Right lobe of liver (tissue), 6 donors: ENCODE results near the gene SP5. TPM values are rescaled to one million over a fixed set of nuclear protein-coding genes. Genes with fewer than 3 reads are reported as not detected.
A peak's percentile ranks its signal among the peaks of the same experiment; 100 is the strongest.
"Not testable (repeated sequence)": the region's sequence is repeated elsewhere in the genome, so short reads cannot be mapped to it uniquely, and the experiment has no call there.

Experiments used
- ATAC-seq, 4 donors: fragments of 200-7000 bp; cut with Tn5 transposase; one replicate each; pipeline ENCODE4 v1.9.1; 2020; ENCODE audit warnings: mild to moderate bottlenecking in 4 of 4, moderate library complexity in 4 of 4
- DNase-seq, 3 donors: peaks; one replicate each; pipeline ENCODE4 v3.0.0-alpha.2; 2020
- H3K27ac ChIP-seq, 3 donors: fragments of 200-600 bp; one replicate each; pipeline ENCODE4 v1.8.0; 2022
- H3K27me3 ChIP-seq, 2 donors: fragments of 200-600 bp; one replicate each; pipeline ENCODE4 v1.8.0; 2022
- H3K36me3 ChIP-seq, 4 donors: fragments of 200-600 bp; sonication (generic) in 1 of 4; one replicate each; pipeline versions ENCODE4 v1.5.1 to v1.8.0; 2017 to 2022; ENCODE audit warnings: control low read depth in 1 of 4
- H3K4me1 ChIP-seq, 4 donors: fragments of 200-600 bp; sonication (generic) in 1 of 4; one replicate each; pipeline versions ENCODE4 v1.5.1 to v1.8.0; 2017 to 2022; ENCODE audit warnings: control low read depth in 1 of 4
- H3K4me3 ChIP-seq, 3 donors: fragments of 200-600 bp; one replicate each; pipeline ENCODE4 v1.8.0; 2022
- H3K9me3 ChIP-seq, 4 donors: fragments of 200-600 bp; sonication (generic) in 1 of 4; one replicate each; pipeline versions ENCODE4 v1.5.1 to v1.8.0; 2017 to 2022; ENCODE audit warnings: control low read depth in 1 of 4
- CTCF ChIP-seq, 4 donors: fragments of 200-600 bp in 3 of 4; fragments of 450-650 bp in 1 of 4; IDR thresholded peaks; one replicate each; pipeline versions ENCODE4 v1.5.1 to v1.8.0; 2016 to 2022; ENCODE audit warnings: antibody characterized with exemption in 4 of 4, mild to moderate bottlenecking in 2 of 4
- POLR2A ChIP-seq: fragments of 450-650 bp; IDR thresholded peaks from one replicate; pipeline ENCODE4 v1.6.1; 2017; ENCODE audit warnings: antibody characterized with exemption, mild to moderate bottlenecking
- WGBS: methylation state at CpG from one replicate; pipeline ENCODE4 v1.1.6; 2018; ENCODE audit warnings: low coverage, low lambda C conversion rate; ENCODE audit not compliant: insufficient coverage; ENCODE audit errors: missing lambda C conversion rate; 5-methylcytosine and 5-hydroxymethylcytosine counted together
- intact Hi-C, 2 donors: fragments of 100-400 bp; cut with DNase I; formaldehyde crosslinking; loops; one replicate each; pipeline versions ENCODE4 v1.11.2 to v1.14.1; 2022
- total RNA-seq, 6 experiments: library from RNA; depleted of rRNA in 2 of 6; stranded (reverse); fragments of >200 nt in 2 of 6; fragmentation: NEBNext Ultra II Directional in 3 of 6; extraction: Animal tissue kit (Norgen Biotek cat#: 25700) in 3 of 6; gene quantifications; one replicate each; pipeline versions ENCODE4 v1.1.0 to v1.2.4, GENCODE V29; 2016 to 2023
- donor health status: DM: no; HTN: yes; CAD: no.
- donor health status: DM: no; HTN: no; CAD: no.
- donor health status: DM: no; HTN: no; CAD: no.
- donor health status: DM: no; HTN: yes; CAD: no.
- donor health status: DM: no; HTN: yes; CAD: no.

Gene SP5
- total RNA-seq, 6 experiments from 2014 or later, result 1.4 to 16.0 (median 1.9) TPM

GRCh38 chr2:170671079-170671478 is 44.1 kb upstream of the SP5 start:
- intact Hi-C loops, result no loop called here
- 79% methylated on average over 9 of the region's 9 CpGs for WGBS
- H3K4me1 ChIP-seq, result no peaks in the 10 kb centered on the region
- H3K4me3 ChIP-seq, result no peak overlapping the region
- H3K27ac ChIP-seq, result no peak overlapping the region
- TF ChIP-seq POLR2A (no peak), CTCF (IDR thresholded peaks at IDR 0.05) (no peak)
- ATAC-seq, result no peak
- H3K9me3 ChIP-seq, result no peaks in the 10 kb centered on the region
- DNase-seq, result no peak
- no peaks in the 10 kb centered on the region for H3K36me3 ChIP-seq
- H3K27me3 ChIP-seq, result no peaks in the 10 kb centered on the region

DNA sequence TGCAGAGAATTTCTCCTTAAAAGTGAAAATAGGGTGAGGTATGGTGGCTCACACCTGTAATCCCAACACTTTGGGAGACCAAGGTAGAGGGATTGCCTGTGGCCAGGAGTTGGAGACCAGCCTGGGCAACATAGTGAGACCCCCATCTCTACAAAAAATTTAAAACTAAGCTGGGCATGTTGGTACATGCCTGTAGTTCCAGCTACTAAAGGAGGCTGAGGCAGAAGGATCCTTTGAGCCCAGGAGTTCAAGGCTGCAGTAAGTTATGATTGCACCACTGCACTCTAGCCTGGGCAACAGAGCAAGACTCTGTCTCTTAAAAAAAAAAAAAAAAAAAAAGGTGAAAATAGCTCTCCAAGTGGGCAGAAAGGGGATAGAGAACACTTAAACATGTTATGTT is 40.9 kb upstream of the SP5 start:
- ATAC-seq, H3K36me3 ChIP-seq, H3K9me3 ChIP-seq, H3K27me3 ChIP-seq, DNase-seq, H3K4me1 ChIP-seq, H3K27ac ChIP-seq, intact Hi-C loops, H3K4me3 ChIP-seq: not testable (repeated sequence)

- intact Hi-C loops, result no loop called here
Observed at GRCh38 chr2:170675701-170676100, 39.4 kb upstream of the SP5 start.

DNA sequence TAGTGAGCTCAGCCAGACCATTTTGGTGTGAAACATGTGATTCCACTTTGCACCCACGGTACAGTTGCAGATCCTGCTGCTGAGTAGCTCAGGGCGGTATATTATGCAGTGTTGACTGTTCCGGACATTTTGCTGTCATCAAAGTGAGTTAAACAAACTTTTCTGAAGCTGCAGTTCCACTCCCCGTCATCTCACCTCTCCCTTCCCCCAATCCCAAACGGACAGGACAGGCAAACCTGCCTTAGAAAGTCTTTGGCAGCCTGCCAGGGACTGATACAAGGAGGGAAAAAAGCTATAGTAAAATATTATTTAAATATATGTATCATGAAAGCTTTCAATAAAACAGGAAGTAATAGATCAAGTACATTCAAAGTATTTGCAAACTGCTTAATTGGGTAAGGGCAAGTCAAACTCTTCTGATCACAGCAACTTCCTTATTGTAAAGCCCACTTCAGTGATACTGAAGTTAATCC is 35.5 kb upstream of the SP5 start:
- TF ChIP-seq POLR2A (no peak), CTCF (IDR thresholded peaks at IDR 0.05) (no peak)
- DNase-seq (no peak), ATAC-seq (peak in 3 of 4 donors; percentile 33 to 72 (median 67))
- no peak overlapping the region for H3K4me3 ChIP-seq
- no peak overlapping the region for H3K27ac ChIP-seq
- WGBS, result 29% methylated on average over 5 of the region's 5 CpGs
- H3K27me3 ChIP-seq, result no peaks in the 10 kb centered on the region
- no peaks in the 10 kb centered on the region for H3K36me3 ChIP-seq
- intact Hi-C loops, result no loop called here
- H3K4me1 ChIP-seq, result no peaks in the 10 kb centered on the region
- H3K9me3 ChIP-seq, result no peaks in the 10 kb centered on the region

More at GRCh38 chr2:170675701-170676100, 39.4 kb upstream of the SP5 start:
- H3K4me1 ChIP-seq, result no peaks in the 10 kb centered on the region
- no peak for TF ChIP-seq POLR2A
- TF ChIP-seq CTCF (IDR thresholded peaks at IDR 0.05), result no peak
- no peaks in the 10 kb centered on the region for H3K36me3 ChIP-seq
- no peaks in the 10 kb centered on the region for H3K27me3 ChIP-seq
- WGBS, result 83% methylated on average over 6 of the region's 6 CpGs
- H3K27ac ChIP-seq, result no peak overlapping the region
- no peak overlapping the region for H3K4me3 ChIP-seq
- H3K9me3 ChIP-seq, result no peaks in the 10 kb centered on the region
- DNase-seq (no peak), ATAC-seq (no peak)

DNA sequence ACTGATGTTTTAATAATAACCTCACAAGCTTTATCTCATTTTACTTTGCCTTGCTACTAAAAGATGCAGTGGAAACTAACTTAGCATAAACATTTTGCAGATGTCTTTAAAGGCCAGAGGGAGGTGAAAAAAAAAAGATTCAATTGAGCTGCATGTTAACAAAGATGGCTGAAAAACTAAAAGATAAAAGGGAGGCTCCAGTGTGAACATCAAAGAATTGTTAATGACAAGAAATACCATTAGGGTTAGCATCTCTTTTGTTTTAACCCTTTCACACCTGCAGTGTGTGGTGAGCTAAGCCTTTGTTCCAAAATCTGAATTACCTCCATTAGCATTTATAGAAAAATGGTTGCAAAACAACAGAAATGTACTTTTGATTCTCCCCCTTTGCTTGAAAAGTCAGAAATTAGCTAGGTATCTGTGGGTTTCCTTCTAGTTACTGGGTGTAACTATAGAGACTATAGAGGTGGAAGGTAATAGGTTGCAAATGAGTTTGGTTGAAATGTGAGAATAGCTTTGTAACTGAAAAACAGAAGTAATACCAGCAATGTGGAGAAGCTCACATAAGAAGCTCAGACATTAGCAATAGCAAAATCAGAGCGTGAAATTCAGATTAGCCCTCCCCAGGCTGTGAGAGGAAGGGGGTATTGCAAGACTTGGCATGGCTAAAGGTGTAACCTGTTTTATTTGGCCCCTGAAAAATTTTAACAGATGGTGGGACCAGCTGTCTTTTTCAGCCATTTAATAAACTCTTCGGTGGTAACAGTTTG is 34.8 kb upstream of the SP5 start:
- 59% methylated on average over 2 of the region's 2 CpGs for WGBS
- TF ChIP-seq POLR2A, result no peak
- TF ChIP-seq CTCF (IDR thresholded peaks at IDR 0.05), result no peak
- no peak for ATAC-seq
- no peak for DNase-seq
- H3K4me3 ChIP-seq, result no peak overlapping the region
- H3K27me3 ChIP-seq, result no peaks in the 10 kb centered on the region
- H3K36me3 ChIP-seq, result no peaks in the 10 kb centered on the region
- no peak overlapping the region for H3K27ac ChIP-seq
- no peaks in the 10 kb centered on the region for H3K4me1 ChIP-seq
- H3K9me3 ChIP-seq, result no peaks in the 10 kb centered on the region
- intact Hi-C loops, result no loop called here
